GM23338 (cell line): Measurements from ENCODE around the gene MAP2K5. TPM values are rescaled to one million over a fixed set of nuclear protein-coding genes. Genes with fewer than 3 reads are reported as not detected.

Experiments
- ATAC-seq: fragments of 200-7000 bp; cut with Tn5 transposase; 3 replicates; pipeline ENCODE4 v1.9.1; 2020
- DNase-seq: peaks from one replicate; pipeline ENCODE4 v3.0.0-alpha.2; 2015; ENCODE audit warnings: low spot score
- H2AFZ ChIP-seq: fragments of 200-600 bp; sonication (generic); 2 replicates; pipeline ENCODE4 v1.8.0; 2016; ENCODE audit warnings: antibody characterized with exemption, mild to moderate bottlenecking, moderate library complexity
- H3F3A ChIP-seq: fragments of 200-600 bp; sonication (generic); replicated peaks from 2 replicates; pipeline ENCODE4 v1.8.0; 2017; ENCODE audit warnings: antibody characterized with exemption, mixed run types, low read depth
- H3K27ac ChIP-seq: fragments of 200-600 bp; sonication (generic); 2 replicates; pipeline ENCODE4 v1.6.1; 2016; ENCODE audit warnings: low read depth
- H3K27me3 ChIP-seq: fragments of 200-600 bp; sonication (generic); 2 replicates; pipeline ENCODE4 v1.8.0; 2016; ENCODE audit warnings: mild to moderate bottlenecking, mixed run types, moderate library complexity; ENCODE audit not compliant: insufficient read depth
- H3K36me3 ChIP-seq: fragments of 200-600 bp; sonication (generic); 2 replicates; pipeline ENCODE4 v1.8.0; 2016; ENCODE audit warnings: mild to moderate bottlenecking; ENCODE audit not compliant: insufficient read depth
- H3K4me1 ChIP-seq: fragments of 200-600 bp; sonication (generic); 2 replicates; pipeline ENCODE4 v1.8.0; 2016; ENCODE audit warnings: mild to moderate bottlenecking, moderate library complexity; ENCODE audit not compliant: insufficient read depth
- H3K4me2 ChIP-seq: fragments of 200-600 bp; sonication (generic); 2 replicates; pipeline ENCODE4 v1.7.1; 2017; ENCODE audit warnings: mixed run types
- H3K4me3 ChIP-seq: fragments of 200-600 bp; sonication (generic); 2 replicates; pipeline ENCODE4 v1.6.1; 2016; ENCODE audit warnings: mixed run types
- H3K79me2 ChIP-seq: fragments of 200-600 bp; sonication (generic); replicated peaks from 2 replicates; pipeline ENCODE4 v1.8.0; 2017; ENCODE audit warnings: mild to moderate bottlenecking; ENCODE audit not compliant: insufficient read depth
- H3K9me2 ChIP-seq: fragments of 200-600 bp; sonication (generic); 2 replicates; pipeline ENCODE4 v1.8.0; 2017; ENCODE audit not compliant: insufficient read depth
- H4K20me1 ChIP-seq: fragments of 200-600 bp; sonication (generic); replicated peaks from 2 replicates; pipeline ENCODE4 v1.8.0; 2017; ENCODE audit warnings: mild to moderate bottlenecking; ENCODE audit not compliant: insufficient read depth
- H3K27ac Mint-ChIP-seq: 2 replicates; pipeline ENCODE4 v1.8.0; 2020; ENCODE audit warnings: inconsistent platforms, mild to moderate bottlenecking, moderate library complexity, mixed read lengths
- H3K27me3 Mint-ChIP-seq: 3 replicates; pipeline ENCODE4 v1.8.0; 2022; ENCODE audit warnings: low read depth, mild to moderate bottlenecking, moderate library complexity, mixed read lengths, inconsistent platforms; ENCODE audit not compliant: insufficient read depth, poor library complexity
- H3K36me3 Mint-ChIP-seq: 3 replicates; pipeline ENCODE4 v1.8.0; 2021; ENCODE audit warnings: low read depth, mild to moderate bottlenecking, inconsistent platforms, moderate library complexity, mixed read lengths
- H3K4me1 Mint-ChIP-seq: 3 replicates; pipeline ENCODE4 v1.8.0; 2020; ENCODE audit warnings: mild to moderate bottlenecking, inconsistent platforms, mixed read lengths
- H3K4me3 Mint-ChIP-seq: 3 replicates; pipeline ENCODE4 v1.8.0; 2021; ENCODE audit warnings: moderate library complexity, mild to moderate bottlenecking, inconsistent platforms, mixed read lengths
- H3K9me3 Mint-ChIP-seq: 3 replicates; pipeline ENCODE4 v1.8.0; 2020; ENCODE audit warnings: moderate library complexity, mild to moderate bottlenecking, inconsistent platforms, mixed read lengths
- CREB1 ChIP-seq: fragments of 250-450 bp; sonication (Bioruptor Pico); IDR thresholded peaks from 2 replicates; pipeline ENCODE4 v1.5.0; 2020; ENCODE audit warnings: low read depth, mild to moderate bottlenecking, moderate library complexity
- CTCF ChIP-seq, 2 experiments: fragments of 200-600 bp in 1 of 2; sonication (generic) in 1 of 2; conservative IDR thresholded peaks; 2 replicates each; pipeline versions ENCODE4 v1.5.1 to v1.6.1; 2016 to 2017; ENCODE audit warnings: antibody characterized with exemption in 2 of 2, low read depth in 2 of 2, mild to moderate bottlenecking in 2 of 2, moderate library complexity in 1 of 2
- EZH2 ChIP-seq: fragments of 200-600 bp; sonication (generic); IDR thresholded peaks from one replicate; pipeline ENCODE4 v1.8.0; 2017; ENCODE audit warnings: antibody characterized with exemption, mild to moderate bottlenecking, low read depth; ENCODE audit not compliant: unreplicated experiment
- EZH2phosphoT487 ChIP-seq: fragments of 200-600 bp; sonication (generic); IDR thresholded peaks from one replicate; pipeline ENCODE4 v1.8.1; 2018; ENCODE audit warnings: antibody characterized with exemption; ENCODE audit not compliant: unreplicated experiment
- JUNB ChIP-seq: IDR thresholded peaks from one replicate; pipeline ENCODE4 v1.6.1; 2016; ENCODE audit warnings: antibody characterized with exemption; ENCODE audit not compliant: unreplicated experiment
- NANOG ChIP-seq: IDR thresholded peaks from 2 replicates; pipeline ENCODE4 v1.6.1; 2016; ENCODE audit warnings: antibody characterized with exemption, borderline replicate concordance
- POLR2AphosphoS5 ChIP-seq: IDR thresholded peaks from 2 replicates; pipeline ENCODE4 v1.6.1; 2016; ENCODE audit warnings: antibody characterized with exemption, low read depth
- STAT1 ChIP-seq: IDR thresholded peaks from one replicate; pipeline ENCODE4 v1.6.1; 2016; ENCODE audit warnings: antibody characterized with exemption; ENCODE audit not compliant: unreplicated experiment
- ZNF114 ChIP-seq: fragments of 250-450 bp; sonication (Bioruptor Pico); IDR thresholded peaks from 2 replicates; pipeline ENCODE4 v1.5.0; 2020; ENCODE audit warnings: mild to moderate bottlenecking, moderate library complexity
- ZNF331 ChIP-seq: fragments of 250-450 bp; sonication (Bioruptor Pico); IDR thresholded peaks from 2 replicates; pipeline ENCODE4 v1.5.0; 2020; ENCODE audit warnings: low read depth, mild to moderate bottlenecking, moderate library complexity
- polyA plus RNA-seq: library from polyadenylated mRNA; unstranded; fragments of >200 nt; fragmentation: Nextera tagmentation; extraction: Ambion mirVana; gene quantifications from 2 replicates; pipeline ENCODE4 v1.2.1, GENCODE V29; 2016
- total RNA-seq: library from RNA; depleted of rRNA; stranded (reverse); fragments of >200 nt; shearing (Covaris generic); gene quantifications from 2 replicates; pipeline ENCODE4 v1.2.3, GENCODE V29; 2014
- TF ChIP-seq, protein P1 (sequence below): fragments of 250-450 bp; sonication (Bioruptor Pico); IDR thresholded peaks from 2 replicates; pipeline ENCODE4 v1.5.0; 2020; ENCODE audit warnings: mild to moderate bottlenecking, moderate library complexity
- TF ChIP-seq, protein P2 (sequence below): IDR thresholded peaks from 2 replicates; pipeline ENCODE4 v1.6.1; 2016; ENCODE audit warnings: antibody characterized with exemption
- TF ChIP-seq, protein P3 (sequence below): IDR thresholded peaks from one replicate; pipeline ENCODE4 v1.6.1; 2018; ENCODE audit warnings: antibody characterized with exemption; ENCODE audit not compliant: unreplicated experiment

Gene MAP2K5
- total and polyA plus RNA-seq, 2 experiments from 2014 or later = 6.5 to 13.6 TPM

DNA sequence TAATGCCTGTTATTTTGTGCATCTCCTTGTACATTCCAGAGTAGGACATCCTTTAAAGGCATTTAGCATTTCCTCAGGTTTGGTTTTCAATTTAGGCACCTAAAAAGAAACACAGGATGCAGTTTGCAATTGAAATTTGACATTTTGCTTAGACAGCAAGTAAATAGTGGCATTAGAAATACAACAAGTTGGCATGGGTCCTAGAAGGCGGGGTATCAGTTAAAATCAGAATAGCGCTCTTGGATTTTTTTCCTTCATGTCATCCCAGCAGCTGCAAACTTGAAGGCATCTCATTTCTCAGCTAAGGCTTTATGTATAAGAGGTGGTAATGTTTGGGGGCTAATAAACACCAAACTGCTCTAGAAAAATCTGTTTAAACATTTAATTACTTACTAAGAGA lies 235.3 kb downstream of the MAP2K5 start:
- Mint-ChIP-seq H3K27me3 (no peaks in the 10 kb centered on the region), H3K36me3 (no peaks in the 10 kb centered on the region), H3K4me3 (no peak overlapping the region), H3K9me3 (no peaks in the 10 kb centered on the region), H3K4me1 (peaks cover 68% of the 10 kb centered on the region), H3K27ac (no peak overlapping the region)
- TF ChIP-seq EZH2 (no peak), EZH2phosphoT487 (no peak), POLR2AphosphoS5 (no peak), CTCF (conservative IDR thresholded peaks at IDR 0.05; ENCODE audit: low read depth in 2 of 2) (no peak), NANOG (no peak), ZNF331 (no peak), ZNF114 (CRISPR knock-in tag) (no peak), JUNB (no peak), STAT1 (no peak), CREB1 (CRISPR knock-in tag) (no peak)
- TF ChIP-seq, protein P1, sequence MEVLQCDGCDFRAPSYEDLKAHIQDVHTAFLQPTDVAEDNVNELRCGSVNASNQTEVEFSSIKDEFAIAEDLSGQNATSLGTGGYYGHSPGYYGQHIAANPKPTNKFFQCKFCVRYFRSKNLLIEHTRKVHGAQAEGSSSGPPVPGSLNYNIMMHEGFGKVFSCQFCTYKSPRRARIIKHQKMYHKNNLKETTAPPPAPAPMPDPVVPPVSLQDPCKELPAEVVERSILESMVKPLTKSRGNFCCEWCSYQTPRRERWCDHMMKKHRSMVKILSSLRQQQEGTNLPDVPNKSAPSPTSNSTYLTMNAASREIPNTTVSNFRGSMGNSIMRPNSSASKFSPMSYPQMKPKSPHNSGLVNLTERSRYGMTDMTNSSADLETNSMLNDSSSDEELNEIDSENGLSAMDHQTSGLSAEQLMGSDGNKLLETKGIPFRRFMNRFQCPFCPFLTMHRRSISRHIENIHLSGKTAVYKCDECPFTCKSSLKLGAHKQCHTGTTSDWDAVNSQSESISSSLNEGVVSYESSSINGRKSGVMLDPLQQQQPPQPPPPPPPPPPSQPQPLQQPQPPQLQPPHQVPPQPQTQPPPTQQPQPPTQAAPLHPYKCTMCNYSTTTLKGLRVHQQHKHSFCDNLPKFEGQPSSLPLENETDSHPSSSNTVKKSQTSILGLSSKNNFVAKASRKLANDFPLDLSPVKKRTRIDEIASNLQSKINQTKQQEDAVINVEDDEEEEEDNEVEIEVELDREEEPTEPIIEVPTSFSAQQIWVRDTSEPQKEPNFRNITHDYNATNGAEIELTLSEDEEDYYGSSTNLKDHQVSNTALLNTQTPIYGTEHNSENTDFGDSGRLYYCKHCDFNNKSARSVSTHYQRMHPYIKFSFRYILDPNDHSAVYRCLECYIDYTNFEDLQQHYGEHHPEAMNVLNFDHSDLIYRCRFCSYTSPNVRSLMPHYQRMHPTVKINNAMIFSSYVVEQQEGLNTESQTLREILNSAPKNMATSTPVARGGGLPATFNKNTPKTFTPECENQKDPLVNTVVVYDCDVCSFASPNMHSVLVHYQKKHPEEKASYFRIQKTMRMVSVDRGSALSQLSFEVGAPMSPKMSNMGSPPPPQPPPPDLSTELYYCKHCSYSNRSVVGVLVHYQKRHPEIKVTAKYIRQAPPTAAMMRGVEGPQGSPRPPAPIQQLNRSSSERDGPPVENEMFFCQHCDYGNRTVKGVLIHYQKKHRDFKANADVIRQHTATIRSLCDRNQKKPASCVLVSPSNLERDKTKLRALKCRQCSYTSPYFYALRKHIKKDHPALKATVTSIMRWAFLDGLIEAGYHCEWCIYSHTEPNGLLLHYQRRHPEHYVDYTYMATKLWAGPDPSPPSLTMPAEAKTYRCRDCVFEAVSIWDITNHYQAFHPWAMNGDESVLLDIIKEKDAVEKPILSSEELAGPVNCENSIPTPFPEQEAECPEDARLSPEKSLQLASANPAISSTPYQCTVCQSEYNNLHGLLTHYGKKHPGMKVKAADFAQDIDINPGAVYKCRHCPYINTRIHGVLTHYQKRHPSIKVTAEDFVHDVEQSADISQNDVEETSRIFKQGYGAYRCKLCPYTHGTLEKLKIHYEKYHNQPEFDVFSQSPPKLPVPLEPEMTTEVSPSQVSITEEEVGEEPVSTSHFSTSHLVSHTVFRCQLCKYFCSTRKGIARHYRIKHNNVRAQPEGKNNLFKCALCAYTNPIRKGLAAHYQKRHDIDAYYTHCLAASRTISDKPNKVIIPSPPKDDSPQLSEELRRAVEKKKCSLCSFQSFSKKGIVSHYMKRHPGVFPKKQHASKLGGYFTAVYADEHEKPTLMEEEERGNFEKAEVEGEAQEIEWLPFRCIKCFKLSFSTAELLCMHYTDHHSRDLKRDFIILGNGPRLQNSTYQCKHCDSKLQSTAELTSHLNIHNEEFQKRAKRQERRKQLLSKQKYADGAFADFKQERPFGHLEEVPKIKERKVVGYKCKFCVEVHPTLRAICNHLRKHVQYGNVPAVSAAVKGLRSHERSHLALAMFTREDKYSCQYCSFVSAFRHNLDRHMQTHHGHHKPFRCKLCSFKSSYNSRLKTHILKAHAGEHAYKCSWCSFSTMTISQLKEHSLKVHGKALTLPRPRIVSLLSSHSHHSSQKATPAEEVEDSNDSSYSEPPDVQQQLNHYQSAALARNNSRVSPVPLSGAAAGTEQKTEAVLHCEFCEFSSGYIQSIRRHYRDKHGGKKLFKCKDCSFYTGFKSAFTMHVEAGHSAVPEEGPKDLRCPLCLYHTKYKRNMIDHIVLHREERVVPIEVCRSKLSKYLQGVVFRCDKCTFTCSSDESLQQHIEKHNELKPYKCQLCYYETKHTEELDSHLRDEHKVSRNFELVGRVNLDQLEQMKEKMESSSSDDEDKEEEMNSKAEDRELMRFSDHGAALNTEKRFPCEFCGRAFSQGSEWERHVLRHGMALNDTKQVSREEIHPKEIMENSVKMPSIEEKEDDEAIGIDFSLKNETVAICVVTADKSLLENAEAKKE = no peak
- TF ChIP-seq, protein P2, sequence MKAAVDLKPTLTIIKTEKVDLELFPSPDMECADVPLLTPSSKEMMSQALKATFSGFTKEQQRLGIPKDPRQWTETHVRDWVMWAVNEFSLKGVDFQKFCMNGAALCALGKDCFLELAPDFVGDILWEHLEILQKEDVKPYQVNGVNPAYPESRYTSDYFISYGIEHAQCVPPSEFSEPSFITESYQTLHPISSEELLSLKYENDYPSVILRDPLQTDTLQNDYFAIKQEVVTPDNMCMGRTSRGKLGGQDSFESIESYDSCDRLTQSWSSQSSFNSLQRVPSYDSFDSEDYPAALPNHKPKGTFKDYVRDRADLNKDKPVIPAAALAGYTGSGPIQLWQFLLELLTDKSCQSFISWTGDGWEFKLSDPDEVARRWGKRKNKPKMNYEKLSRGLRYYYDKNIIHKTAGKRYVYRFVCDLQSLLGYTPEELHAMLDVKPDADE = no peak
- TF ChIP-seq, protein P3, sequence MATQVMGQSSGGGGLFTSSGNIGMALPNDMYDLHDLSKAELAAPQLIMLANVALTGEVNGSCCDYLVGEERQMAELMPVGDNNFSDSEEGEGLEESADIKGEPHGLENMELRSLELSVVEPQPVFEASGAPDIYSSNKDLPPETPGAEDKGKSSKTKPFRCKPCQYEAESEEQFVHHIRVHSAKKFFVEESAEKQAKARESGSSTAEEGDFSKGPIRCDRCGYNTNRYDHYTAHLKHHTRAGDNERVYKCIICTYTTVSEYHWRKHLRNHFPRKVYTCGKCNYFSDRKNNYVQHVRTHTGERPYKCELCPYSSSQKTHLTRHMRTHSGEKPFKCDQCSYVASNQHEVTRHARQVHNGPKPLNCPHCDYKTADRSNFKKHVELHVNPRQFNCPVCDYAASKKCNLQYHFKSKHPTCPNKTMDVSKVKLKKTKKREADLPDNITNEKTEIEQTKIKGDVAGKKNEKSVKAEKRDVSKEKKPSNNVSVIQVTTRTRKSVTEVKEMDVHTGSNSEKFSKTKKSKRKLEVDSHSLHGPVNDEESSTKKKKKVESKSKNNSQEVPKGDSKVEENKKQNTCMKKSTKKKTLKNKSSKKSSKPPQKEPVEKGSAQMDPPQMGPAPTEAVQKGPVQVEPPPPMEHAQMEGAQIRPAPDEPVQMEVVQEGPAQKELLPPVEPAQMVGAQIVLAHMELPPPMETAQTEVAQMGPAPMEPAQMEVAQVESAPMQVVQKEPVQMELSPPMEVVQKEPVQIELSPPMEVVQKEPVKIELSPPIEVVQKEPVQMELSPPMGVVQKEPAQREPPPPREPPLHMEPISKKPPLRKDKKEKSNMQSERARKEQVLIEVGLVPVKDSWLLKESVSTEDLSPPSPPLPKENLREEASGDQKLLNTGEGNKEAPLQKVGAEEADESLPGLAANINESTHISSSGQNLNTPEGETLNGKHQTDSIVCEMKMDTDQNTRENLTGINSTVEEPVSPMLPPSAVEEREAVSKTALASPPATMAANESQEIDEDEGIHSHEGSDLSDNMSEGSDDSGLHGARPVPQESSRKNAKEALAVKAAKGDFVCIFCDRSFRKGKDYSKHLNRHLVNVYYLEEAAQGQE = no peak
- H4K20me1 ChIP-seq = no peaks in the 10 kb centered on the region
- ATAC-seq = no peak
- H3K4me3 ChIP-seq = no peak overlapping the region
- H2AFZ ChIP-seq = no peak overlapping the region
- no peak overlapping the region for H3K4me2 ChIP-seq
- H3K4me1 ChIP-seq = peaks cover 27% of the 10 kb centered on the region
- H3K9me2 ChIP-seq = peaks cover 9% of the 10 kb centered on the region; the same call in 1 of the 2 replicates
- no peaks in the 10 kb centered on the region for H3K79me2 ChIP-seq
- no peak for DNase-seq
- H3K27ac ChIP-seq = no peak overlapping the region
- H3K27me3 ChIP-seq = no peaks in the 10 kb centered on the region
- H3F3A ChIP-seq = 0 out of 2 replicates have a peak, but pooled peaks cover under 1% of the 10 kb centered on the region
- H3K36me3 ChIP-seq = no peaks in the 10 kb centered on the region
